ENCODE results near the gene RECQL. TPM values are rescaled to one million over a fixed set of nuclear protein-coding genes. Genes with fewer than 3 reads are reported as not detected.
"Not testable (repeated sequence)": the region's sequence is repeated elsewhere in the genome, so short reads cannot be mapped to it uniquely, and the experiment has no call there.

The RECQL gene
- polyA plus RNA-seq, 1 of the 3 experiments (the other 2 are of a cell fraction): 14.6 TPM

GRCh38 chr12:21429994-21430393, 71.4 kb downstream of the RECQL start (continued):
- TF ChIP-seq REST (IDR thresholded peaks at IDR 0.05; ENCODE audit: low read depth, low read length) (no peak), YY1 (IDR thresholded peaks at IDR 0.05; ENCODE audit: low read depth) (no peak)

- ChIA-PET POLR2A (interaction anchor here (0.6 kb wide), 1 partner anchor 10 kb away, joined by 3 read pairs; no protein-coding TSS in a partner anchor), CTCF (no interaction called here)
- Histone ChIP-seq H4K20me1 (ENCODE audit: insufficient read depth) (no peaks in the 10 kb centered on the region), H3K36me3 (replicated peaks in 1 of 2; ENCODE audit: control insufficient read depth in 1 of 2, insufficient read depth in 2 of 2, low read length in 1 of 2) (no peaks in the 10 kb centered on the region), H2AFZ (ENCODE audit: low read depth) (0 out of 2 replicates have a peak overlapping the region, but pooled peaks have one; percentile 24), H3F3A (replicated peaks; ENCODE audit: insufficient read depth) (peaks cover 4% of the 10 kb centered on the region), H3K9me3 (no peaks in the 10 kb centered on the region), H3K9me2 (no peaks in the 10 kb centered on the region), H3K27me3 (ENCODE audit: insufficient read depth) (no peaks in the 10 kb centered on the region), H3K4me1 (ENCODE audit: control insufficient read depth in 1 of 2, insufficient read depth in 2 of 2, low read depth in 1 of 2, low read length in 1 of 2) (no peaks in the 10 kb centered on the region), H3K79me2 (ENCODE audit: insufficient read depth) (no peaks in the 10 kb centered on the region), H3K9ac (no peak overlapping the region), H3K27ac (ENCODE audit: low read depth in 2 of 2, low read length in 1 of 2) (peak overlapping the region in 1 of 2 experiments; percentile 26; a peak in 1 of 4 replicates), H3K4me2 (peak overlapping the region; percentile 45), H3K4me3 (ENCODE audit: low read depth in 2 of 2, low read length in 1 of 2) (no peak overlapping the region)
- DNase-seq: no peak
- no peak for TF ChIP-seq CHD2 (IDR thresholded peaks at IDR 0.05; ENCODE audit: low read length, partially characterized antibody)
- 41% methylated on average over 4 of the region's 4 CpGs for WGBS (ENCODE audit: low lambda C conversion rate)
Measured at GRCh38 chr12:21428241-21428640, 73.2 kb downstream of the RECQL start.

GRCh38 chr12:21419009-21419699, 82.3 kb downstream of the RECQL start:
- H4K20me1 ChIP-seq (ENCODE audit: insufficient read depth); H3K79me2 ChIP-seq (ENCODE audit: insufficient read depth); H3K9me3 ChIP-seq; H3K9me2 ChIP-seq; H3K27ac ChIP-seq (ENCODE audit: low read depth in 2 of 2, low read length in 1 of 2); H3K4me1 ChIP-seq (ENCODE audit: control insufficient read depth in 1 of 2, insufficient read depth in 2 of 2, low read depth in 1 of 2, low read length in 1 of 2); H2AFZ ChIP-seq (ENCODE audit: low read depth); CTCF ChIA-PET; H3K4me3 ChIP-seq (ENCODE audit: low read depth in 2 of 2, low read length in 1 of 2); H3K27me3 ChIP-seq (ENCODE audit: insufficient read depth); H3K9ac ChIP-seq; DNase-seq; H3K36me3 ChIP-seq (replicated peaks in 1 of 2; ENCODE audit: control insufficient read depth in 1 of 2, insufficient read depth in 2 of 2, low read length in 1 of 2); H3K4me2 ChIP-seq: not testable (repeated sequence)
- POLR2A ChIA-PET: interaction anchor here (1.2 kb wide), 1 partner anchor 19 kb away, joined by 3 read pairs; no protein-coding TSS in a partner anchor
- WGBS (ENCODE audit: low lambda C conversion rate): 61% methylated on average over 26 of the region's 30 CpGs
- H3F3A ChIP-seq (replicated peaks; ENCODE audit: insufficient read depth): peaks cover 12% of the 10 kb centered on the region

Other genes starting within 250 kb of the RECQL start
- under 0.01 TPM in 1 of 2 replicates, not detected in the other for gene SLCO1A2, start 166.7 kb downstream of the RECQL start, polyA plus RNA-seq (2012; rRNA removed)
- 0.42 TPM in 1 of 2 replicates, not detected in the other for gene IAPP, start 128.7 kb downstream of the RECQL start, polyA plus RNA-seq (2012; rRNA removed)
- 5.0 and 6.9 TPM in 2 replicates for gene PYROXD1, start 64.0 kb downstream of the RECQL start, polyA plus RNA-seq (2012; rRNA removed)
- 7.9 and 10.6 TPM in 2 replicates for gene GOLT1B, start 154 bp upstream of the RECQL start, polyA plus RNA-seq (2012; rRNA removed)
- gene SPX, start 24.7 kb upstream of the RECQL start, polyA plus RNA-seq (2012; rRNA removed): not detected in 2 replicates
- gene GYS2, start 103.2 kb upstream of the RECQL start, polyA plus RNA-seq (2012; rRNA removed): 0.02 TPM in 1 of 2 replicates, not detected in the other
- 469 and 556 TPM in 2 replicates for gene LDHB, start 156.2 kb upstream of the RECQL start, polyA plus RNA-seq (2012; rRNA removed)

Measured in SK-N-SH (cell line).